Mesothelial cell of epicardium (in vitro differentiated cells): ENCODE measurements around the gene ATXN7L1. TPM values are rescaled to one million over a fixed set of nuclear protein-coding genes. Genes with fewer than 3 reads are reported as not detected.

Experiments used
- DNase-seq, 2 experiments: peaks; one replicate each; pipeline ENCODE4 v3.0.0; 2021; ENCODE audit warnings: low spot score in 2 of 2; ENCODE audit not compliant: unreplicated experiment in 2 of 2
- H3K27ac Mint-ChIP-seq: 2 replicates; pipeline ENCODE4 v1.8.0; 2021; ENCODE audit warnings: mixed read lengths
- H3K27me3 Mint-ChIP-seq: 2 replicates; pipeline ENCODE4 v1.8.0; 2021; ENCODE audit warnings: low read depth, mixed read lengths
- H3K36me3 Mint-ChIP-seq: 2 replicates; pipeline ENCODE4 v1.8.0; 2021; ENCODE audit warnings: mixed read lengths
- H3K4me1 Mint-ChIP-seq: 2 replicates; pipeline ENCODE4 v1.8.0; 2021; ENCODE audit warnings: mixed read lengths
- H3K4me3 Mint-ChIP-seq: 2 replicates; pipeline ENCODE4 v1.8.0; 2021; ENCODE audit warnings: mild to moderate bottlenecking, moderate library complexity, mixed read lengths
- H3K9me3 Mint-ChIP-seq: 2 replicates; pipeline ENCODE4 v1.8.0; 2021; ENCODE audit warnings: mixed read lengths
- total RNA-seq: library from RNA; stranded (reverse); gene quantifications from 3 replicates; pipeline ENCODE4 v1.2.1, GENCODE V29; 2021
- TF ChIP-seq, protein P1 (sequence below): fragments of 200-600 bp; sonication (generic); IDR thresholded peaks from one replicate; pipeline ENCODE4 v1.5.0; 2021; ENCODE audit warnings: antibody characterized with exemption; ENCODE audit not compliant: unreplicated experiment

The ATXN7L1 gene
- total RNA-seq, 1 donor from 2014 or later: 18.0 TPM

DNA sequence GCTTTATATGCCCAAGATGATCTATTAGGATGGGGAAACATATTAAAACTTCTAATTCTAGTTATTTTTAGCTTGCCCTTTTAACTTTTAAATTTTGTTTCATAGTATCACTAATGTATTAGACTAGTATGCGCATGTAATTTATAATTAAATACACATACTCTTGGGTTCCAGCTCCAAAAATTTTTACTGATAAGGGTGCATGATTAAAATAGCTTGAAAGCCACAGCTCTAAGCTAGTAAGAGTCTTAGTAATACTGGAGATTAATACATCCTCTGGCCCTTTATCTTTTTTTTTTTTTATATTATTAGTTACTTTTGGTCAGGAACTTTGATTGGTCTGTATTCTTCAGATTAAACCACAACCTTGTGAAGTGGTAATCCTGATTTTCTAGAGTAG is 53.6 kb downstream of the ATXN7L1 start:
- no peak overlapping the region for H3K4me3 Mint-ChIP-seq
- DNase-seq: no peak
- H3K36me3 Mint-ChIP-seq: peaks cover 5% of the 10 kb centered on the region
- TF ChIP-seq, protein P1, sequence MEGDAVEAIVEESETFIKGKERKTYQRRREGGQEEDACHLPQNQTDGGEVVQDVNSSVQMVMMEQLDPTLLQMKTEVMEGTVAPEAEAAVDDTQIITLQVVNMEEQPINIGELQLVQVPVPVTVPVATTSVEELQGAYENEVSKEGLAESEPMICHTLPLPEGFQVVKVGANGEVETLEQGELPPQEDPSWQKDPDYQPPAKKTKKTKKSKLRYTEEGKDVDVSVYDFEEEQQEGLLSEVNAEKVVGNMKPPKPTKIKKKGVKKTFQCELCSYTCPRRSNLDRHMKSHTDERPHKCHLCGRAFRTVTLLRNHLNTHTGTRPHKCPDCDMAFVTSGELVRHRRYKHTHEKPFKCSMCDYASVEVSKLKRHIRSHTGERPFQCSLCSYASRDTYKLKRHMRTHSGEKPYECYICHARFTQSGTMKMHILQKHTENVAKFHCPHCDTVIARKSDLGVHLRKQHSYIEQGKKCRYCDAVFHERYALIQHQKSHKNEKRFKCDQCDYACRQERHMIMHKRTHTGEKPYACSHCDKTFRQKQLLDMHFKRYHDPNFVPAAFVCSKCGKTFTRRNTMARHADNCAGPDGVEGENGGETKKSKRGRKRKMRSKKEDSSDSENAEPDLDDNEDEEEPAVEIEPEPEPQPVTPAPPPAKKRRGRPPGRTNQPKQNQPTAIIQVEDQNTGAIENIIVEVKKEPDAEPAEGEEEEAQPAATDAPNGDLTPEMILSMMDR: no peak
- no peaks in the 10 kb centered on the region for H3K27me3 Mint-ChIP-seq
- peaks cover 5% of the 10 kb centered on the region for H3K9me3 Mint-ChIP-seq
- H3K27ac Mint-ChIP-seq: no peak overlapping the region
- no peaks in the 10 kb centered on the region for H3K4me1 Mint-ChIP-seq

- Mint-ChIP-seq H3K36me3 (peaks cover 5% of the 10 kb centered on the region), H3K9me3 (peaks cover 5% of the 10 kb centered on the region), H3K4me1 (peaks cover 2% of the 10 kb centered on the region), H3K4me3 (no peak overlapping the region), H3K27ac (no peak overlapping the region), H3K27me3 (no peaks in the 10 kb centered on the region)
- DNase-seq: no peak
- TF ChIP-seq, protein P1: no peak
Measured at GRCh38 chr7:105821527-105821926, 54.9 kb downstream of the ATXN7L1 start.

DNA sequence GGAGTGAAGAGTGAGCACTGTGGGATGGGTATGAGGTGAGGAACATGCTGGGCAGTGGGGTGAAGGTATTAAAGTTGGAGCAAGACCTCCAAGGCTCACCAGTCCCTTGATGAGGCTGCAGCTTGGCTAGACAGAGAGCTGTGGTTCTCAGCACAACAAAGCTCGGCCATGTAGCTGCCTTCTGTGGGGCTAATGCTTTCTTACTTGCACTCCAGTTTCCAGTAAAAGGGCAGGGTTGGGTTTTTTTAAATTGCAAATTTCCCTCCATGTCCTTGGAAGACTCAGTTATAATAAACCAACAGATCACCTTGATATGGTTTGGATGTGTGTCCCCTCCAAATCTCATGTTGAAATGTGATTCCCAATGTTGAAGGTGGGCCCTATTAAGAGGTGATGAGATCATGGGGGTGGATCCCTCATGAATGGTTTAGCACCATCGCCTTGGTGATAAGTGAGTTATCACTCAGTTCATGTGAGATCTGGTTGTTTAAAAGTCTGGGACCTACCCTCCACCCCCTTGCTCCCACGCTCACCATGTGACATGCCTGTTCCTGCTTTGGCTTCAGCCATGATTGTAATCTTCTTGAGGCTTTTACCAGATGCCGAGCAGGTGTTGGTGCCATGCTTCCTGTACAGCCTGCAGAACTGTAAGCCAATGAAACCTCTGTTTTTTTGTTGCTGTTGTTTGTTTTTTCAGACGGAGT is 55.9 kb downstream of the ATXN7L1 start:
- Mint-ChIP-seq H3K27me3 (no peaks in the 10 kb centered on the region), H3K4me1 (peaks cover 10% of the 10 kb centered on the region), H3K27ac (no peak overlapping the region), H3K9me3 (peaks cover 5% of the 10 kb centered on the region), H3K36me3 (peaks cover 5% of the 10 kb centered on the region), H3K4me3 (no peak overlapping the region)
- no peak for DNase-seq
- TF ChIP-seq, protein P1: no peak

DNA sequence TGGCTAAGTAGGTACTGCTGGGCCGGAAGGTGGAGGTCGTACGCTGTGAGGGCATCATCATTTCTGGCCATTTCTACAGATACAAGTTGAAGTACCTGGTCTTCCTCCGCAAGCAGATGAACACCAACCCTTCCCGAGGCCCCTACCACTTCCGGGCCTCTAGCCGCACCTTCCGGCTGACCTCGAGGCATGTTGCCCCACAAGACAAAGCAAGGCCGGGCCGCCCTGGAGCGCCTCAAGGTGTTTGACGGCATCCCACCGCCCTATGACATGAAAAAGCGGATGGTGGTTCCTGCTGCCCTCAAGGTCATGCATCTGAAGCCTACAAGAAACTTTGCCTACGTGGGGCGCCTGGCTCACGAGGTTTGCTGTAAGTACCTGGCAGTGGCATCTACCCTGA is 56.8 kb downstream of the ATXN7L1 start:
- Mint-ChIP-seq H3K27ac (no peak overlapping the region), H3K9me3 (peaks cover 5% of the 10 kb centered on the region), H3K4me1 (peaks cover 12% of the 10 kb centered on the region), H3K27me3 (no peaks in the 10 kb centered on the region), H3K36me3 (peaks cover 5% of the 10 kb centered on the region), H3K4me3 (no peak overlapping the region)
- TF ChIP-seq, protein P1: no peak
- DNase-seq: no peak

GRCh38 chr7:105816954-105817615 is 59.3 kb downstream of the ATXN7L1 start:
- DNase-seq: no peak
- H3K27me3 Mint-ChIP-seq: no peaks in the 10 kb centered on the region
- H3K9me3 Mint-ChIP-seq: no peaks in the 10 kb centered on the region
- peaks cover 12% of the 10 kb centered on the region for H3K4me1 Mint-ChIP-seq
- H3K36me3 Mint-ChIP-seq: no peaks in the 10 kb centered on the region
- no peak overlapping the region for H3K27ac Mint-ChIP-seq
- H3K4me3 Mint-ChIP-seq: no peak overlapping the region
- TF ChIP-seq, protein P1: no peak
